Neural crest cell (in vitro differentiated cells): ENCODE data around the gene CIROP. TPM values are rescaled to one million over a fixed set of nuclear protein-coding genes. Genes with fewer than 3 reads are reported as not detected.

Source experiments
- DNase-seq: peaks from one replicate; pipeline ENCODE4 v3.0.0; 2021; ENCODE audit warnings: low read depth, mixed read lengths, low spot score
- H3K27ac Mint-ChIP-seq: one replicate; pipeline ENCODE4 v1.8.0; 2021; ENCODE audit warnings: mild to moderate bottlenecking, mixed read lengths; ENCODE audit not compliant: unreplicated experiment
- H3K27me3 Mint-ChIP-seq: 2 replicates; pipeline ENCODE4 v1.8.0; 2021; ENCODE audit warnings: low read depth, mild to moderate bottlenecking, mixed read lengths
- H3K36me3 Mint-ChIP-seq: 2 replicates; pipeline ENCODE4 v1.8.0; 2021; ENCODE audit warnings: low read depth, mild to moderate bottlenecking, mixed read lengths
- H3K4me1 Mint-ChIP-seq: 2 replicates; pipeline ENCODE4 v1.8.0; 2021; ENCODE audit warnings: mixed read lengths
- H3K4me3 Mint-ChIP-seq: one replicate; pipeline ENCODE4 v1.8.0; 2021; ENCODE audit warnings: mild to moderate bottlenecking, mixed read lengths
- H3K9me3 Mint-ChIP-seq: 2 replicates; pipeline ENCODE4 v1.8.0; 2021; ENCODE audit warnings: mixed read lengths
- CTCF ChIP-seq: fragments of 200-600 bp; sonication (generic); conservative IDR thresholded peaks from 2 replicates; pipeline ENCODE4 v1.5.0; 2021; ENCODE audit warnings: antibody characterized with exemption, mild to moderate bottlenecking
- total RNA-seq: library from RNA; stranded (reverse); gene quantifications from 2 replicates; pipeline ENCODE4 v1.2.1, GENCODE V29; 2021

CIROP gene
- total RNA-seq, 1 donor from 2014 or later = not detected

- H3K27me3 Mint-ChIP-seq = no peaks in the 10 kb centered on the region
- H3K9me3 Mint-ChIP-seq = no peaks in the 10 kb centered on the region
- peaks cover 11% of the 10 kb centered on the region for H3K36me3 Mint-ChIP-seq
Measured at GRCh38 chr14:23079716-23080115, 25.1 kb downstream of the CIROP start.

GRCh38 chr14:23078692-23079116, 26.1 kb downstream of the CIROP start:
- no peak for DNase-seq
- Mint-ChIP-seq H3K9me3 (no peaks in the 10 kb centered on the region), H3K27ac (no peak overlapping the region), H3K27me3 (no peaks in the 10 kb centered on the region), H3K4me3 (no peak overlapping the region), H3K36me3 (peaks cover 11% of the 10 kb centered on the region), H3K4me1 (no peaks in the 10 kb centered on the region)
- no peak for TF ChIP-seq CTCF

More at GRCh38 chr14:23079716-23080115, 25.1 kb downstream of the CIROP start:
- Mint-ChIP-seq H3K4me3 (no peak overlapping the region), H3K4me1 (no peaks in the 10 kb centered on the region), H3K27ac (no peak overlapping the region)
- no peak for DNase-seq
- no peak for TF ChIP-seq CTCF

GRCh38 chr14:23077962-23078361, 26.8 kb downstream of the CIROP start:
- Mint-ChIP-seq H3K36me3 (peaks cover 11% of the 10 kb centered on the region), H3K27ac (no peak overlapping the region), H3K4me1 (no peaks in the 10 kb centered on the region), H3K9me3 (no peaks in the 10 kb centered on the region), H3K27me3 (no peaks in the 10 kb centered on the region), H3K4me3 (no peak overlapping the region)
- DNase-seq = no peak
- TF ChIP-seq CTCF = no peak

- peak; percentile 77 for TF ChIP-seq CTCF
- H3K36me3 Mint-ChIP-seq = peaks cover 11% of the 10 kb centered on the region
- DNase-seq = no peak
- no peak overlapping the region for H3K27ac Mint-ChIP-seq
- H3K9me3 Mint-ChIP-seq = no peaks in the 10 kb centered on the region
- peaks cover 10% of the 10 kb centered on the region for H3K4me1 Mint-ChIP-seq
- H3K4me3 Mint-ChIP-seq = no peak overlapping the region
- no peaks in the 10 kb centered on the region for H3K27me3 Mint-ChIP-seq
Measured at GRCh38 chr14:23076785-23077408, 27.9 kb downstream of the CIROP start.

- no peak overlapping the region for H3K4me3 Mint-ChIP-seq
- no peak overlapping the region for H3K27ac Mint-ChIP-seq
- no peak for TF ChIP-seq CTCF
- peaks cover 13% of the 10 kb centered on the region for H3K36me3 Mint-ChIP-seq
- no peaks in the 10 kb centered on the region for H3K27me3 Mint-ChIP-seq
- DNase-seq = no peak
- no peaks in the 10 kb centered on the region for H3K9me3 Mint-ChIP-seq
- peaks cover 25% of the 10 kb centered on the region for H3K4me1 Mint-ChIP-seq
Measured at GRCh38 chr14:23074906-23075305, 29.9 kb downstream of the CIROP start.
